HepG2 (cell line): ENCODE results near the gene SRC. TPM values are rescaled to one million over a fixed set of nuclear protein-coding genes. Genes with fewer than 3 reads are reported as not detected.

Source experiments
- ATAC-seq: fragments of 200-7000 bp; cut with Tn5 transposase; 3 replicates; pipeline ENCODE4 v1.9.1; 2020; ENCODE audit warnings: mild to moderate bottlenecking, moderate library complexity
- BruUV-seq: library from RNA; stranded (reverse); fragments of 400-500 nt; replicated peaks from 2 replicates; lab custom pipeline; 2021; lab: Mats Ljungman, UMichigan
- CTCF ChIA-PET: fragments of 300-600 bp; formaldehyde crosslinking; extraction: SDS; loops from one replicate; lab custom pipeline; 2021; ENCODE audit warnings: low total read pairs, inconsistent platforms, low intra/inter-chr PET ratio; lab: Yijun Ruan, JAX
- POLR2A ChIA-PET: fragments of 350-600 bp; sonication (Branson Sonifier 250); formaldehyde crosslinking; loops from one replicate; lab custom pipeline; 2020; ENCODE audit warnings: antibody characterized with exemption, inconsistent platforms; lab: Yijun Ruan, JAX
- DNase-seq: peaks from one replicate; pipeline ENCODE4 v3.0.0-alpha.2; 2015; ENCODE audit warnings: low spot score
- FAIRE-seq: peaks from 3 replicates; lab custom pipeline; 2011; peaks lifted over from hg19 to GRCh38; lab: Jason Lieb, UNC
- H2AFZ ChIP-seq: one replicate; pipeline ENCODE4 v1.6.1; 2011; ENCODE audit warnings: low read length, inconsistent platforms
- H3K27ac ChIP-seq: fragments of 300-600 bp; 3 replicates; pipeline ENCODE4 v1.8.0; 2011; ENCODE audit warnings: mixed run types, mild to moderate bottlenecking, mixed read lengths, low read length, inconsistent platforms; ENCODE audit not compliant: insufficient read depth; ENCODE audit errors: extremely low read length
- H3K27me3 ChIP-seq, 2 experiments: fragments of 200-600 bp in 1 of 2; 2 replicates in 1 of 2; 3 replicates in 1 of 2; pipeline versions ENCODE4 v1.6.0 to v1.8.0; 2011; ENCODE audit warnings: low read length in 2 of 2, mild to moderate bottlenecking in 2 of 2, moderate library complexity in 2 of 2, inconsistent platforms in 1 of 2; ENCODE audit not compliant: insufficient read depth in 2 of 2, control insufficient read depth in 1 of 2
- H3K36me3 ChIP-seq, 2 experiments: fragments of 200-600 bp in 1 of 2; replicated peaks in 1 of 2; 2 replicates in 1 of 2; 3 replicates in 1 of 2; pipeline versions ENCODE4 v1.5.1 to v1.8.0; 2011; ENCODE audit warnings: low read length in 2 of 2, inconsistent platforms in 1 of 2; ENCODE audit not compliant: insufficient read depth in 2 of 2, control insufficient read depth in 1 of 2
- H3K4me1 ChIP-seq: 2 replicates; pipeline ENCODE4 v1.5.1; 2012; ENCODE audit warnings: low read length, inconsistent platforms; ENCODE audit not compliant: insufficient read depth
- H3K4me2 ChIP-seq: 2 replicates; pipeline ENCODE4 v1.6.0; 2011; ENCODE audit warnings: low read depth, low read length, inconsistent platforms
- H3K4me3 ChIP-seq, 3 experiments: fragments of 200-600 bp in 1 of 3; sonication (generic), shearing (Covaris generic) in 1 of 3; replicated peaks in 1 of 3; 2 replicates each; pipeline ENCODE4 v1.5.1; 2011 to 2016; ENCODE audit warnings: low read length in 3 of 3, inconsistent platforms in 2 of 3, low read depth in 2 of 3, mild to moderate bottlenecking in 2 of 3, control low read depth in 1 of 3, mixed read lengths in 1 of 3; ENCODE audit not compliant: insufficient read depth in 1 of 3
- H3K79me2 ChIP-seq: one replicate; pipeline ENCODE4 v1.6.1; 2011; ENCODE audit warnings: low read length, inconsistent platforms; ENCODE audit not compliant: insufficient read depth
- H3K9ac ChIP-seq: 2 replicates; pipeline ENCODE4 v1.6.0; 2011; ENCODE audit warnings: mild to moderate bottlenecking, low read depth, low read length, inconsistent platforms; ENCODE audit not compliant: insufficient read depth
- H3K9me3 ChIP-seq: 2 replicates; pipeline ENCODE4 v1.5.1; 2012; ENCODE audit warnings: mild to moderate bottlenecking, low read length
- H4K20me1 ChIP-seq: 2 replicates; pipeline ENCODE4 v1.6.0; 2011; ENCODE audit warnings: inconsistent platforms, mild to moderate bottlenecking, low read length, moderate library complexity; ENCODE audit not compliant: insufficient read depth
- AGO2 ChIP-seq: fragments of 200-400 bp; formaldehyde crosslinking; optimal IDR thresholded peaks from 2 replicates; pipeline ENCODE3; 2017; ENCODE audit warnings: mild to moderate bottlenecking, low read depth, low read length, moderate library complexity
- ATF3 ChIP-seq: sonication (generic); formaldehyde crosslinking; IDR thresholded peaks from 2 replicates; pipeline ENCODE4 v1.4.0; 2020; ENCODE audit warnings: missing genetic modification reagents
- CERS6 ChIP-seq: sonication (generic); formaldehyde crosslinking; IDR thresholded peaks from 2 replicates; pipeline ENCODE4 v1.5.0; 2020; ENCODE audit warnings: missing genetic modification reagents
- DPF2 ChIP-seq: sonication (generic); formaldehyde crosslinking; IDR thresholded peaks from 2 replicates; pipeline ENCODE4 v1.4.0; 2020; ENCODE audit warnings: mild to moderate bottlenecking, low read depth, missing genetic modification reagents, borderline replicate concordance
- E2F5 ChIP-seq: sonication (generic); formaldehyde crosslinking; conservative IDR thresholded peaks from 2 replicates; pipeline ENCODE4 v1.4.0; 2020; ENCODE audit warnings: missing genetic modification reagents
- HDAC1 ChIP-seq: sonication (generic); formaldehyde crosslinking; IDR thresholded peaks from 2 replicates; pipeline ENCODE4 v1.5.1; 2020; ENCODE audit warnings: mild to moderate bottlenecking, missing genetic modification reagents
- KDM5A ChIP-seq: fragments of 200-600 bp; sonication (generic); IDR thresholded peaks from 2 replicates; pipeline ENCODE4 v1.7.0; 2018; ENCODE audit warnings: antibody characterized with exemption, mild to moderate bottlenecking, low read length, borderline replicate concordance
- KMT2B ChIP-seq: IDR thresholded peaks from 2 replicates; pipeline ENCODE4 v1.6.1; 2016; ENCODE audit warnings: missing genetic modification reagents, missing compliant biosample characterization
- MIER2 ChIP-seq: IDR thresholded peaks from 2 replicates; pipeline ENCODE4 v1.6.1; 2016; ENCODE audit warnings: missing biosample characterization, missing genetic modification reagents
- MYC ChIP-seq: sonication (generic); formaldehyde crosslinking; IDR thresholded peaks from 2 replicates; pipeline ENCODE4 v1.9.0; 2021; ENCODE audit warnings: missing genetic modification reagents, borderline replicate concordance
- PAF1 ChIP-seq: IDR thresholded peaks from 2 replicates; pipeline ENCODE4 v1.6.1; 2016; ENCODE audit warnings: missing genetic modification reagents, missing compliant biosample characterization
- RBM22 ChIP-seq: fragments of 200-400 bp; formaldehyde crosslinking; optimal IDR thresholded peaks from 2 replicates; pipeline ENCODE3; 2017; ENCODE audit warnings: mild to moderate bottlenecking, low read length, moderate library complexity
- SNAPC4 ChIP-seq: sonication (generic); formaldehyde crosslinking; IDR thresholded peaks from 2 replicates; pipeline ENCODE4 v1.4.0; 2020; ENCODE audit warnings: mild to moderate bottlenecking, missing genetic modification reagents
- TARDBP ChIP-seq: sonication (generic); formaldehyde crosslinking; IDR thresholded peaks from 2 replicates; pipeline ENCODE4 v1.8.0; 2022; ENCODE audit warnings: mild to moderate bottlenecking, missing genetic modification reagents
- TGIF2 ChIP-seq: IDR thresholded peaks from 2 replicates; pipeline ENCODE4 v1.6.1; 2016; ENCODE audit warnings: control low read depth, missing compliant biosample characterization
- ZNF138 ChIP-seq: sonication (generic); formaldehyde crosslinking; IDR thresholded peaks from 2 replicates; pipeline ENCODE4 v1.5.0; 2020; ENCODE audit warnings: mild to moderate bottlenecking, low read depth, missing genetic modification reagents
- ZNF510 ChIP-seq: sonication (generic); formaldehyde crosslinking; IDR thresholded peaks from 2 replicates; pipeline ENCODE4 v1.4.0; 2020; ENCODE audit warnings: low read depth, mild to moderate bottlenecking, missing genetic modification reagents
- ZNF83 ChIP-seq: sonication (generic); formaldehyde crosslinking; IDR thresholded peaks from 2 replicates; pipeline ENCODE4 v1.4.0; 2020; ENCODE audit warnings: missing genetic modification reagents, mild to moderate bottlenecking, borderline replicate concordance
- ZNF891 ChIP-seq: sonication (generic); formaldehyde crosslinking; IDR thresholded peaks from 2 replicates; pipeline ENCODE4 v1.5.0; 2020; ENCODE audit warnings: mild to moderate bottlenecking, missing genetic modification reagents
- ZZZ3 ChIP-seq: sonication (generic); formaldehyde crosslinking; IDR thresholded peaks from 2 replicates; pipeline ENCODE4 v1.4.0; 2020; ENCODE audit warnings: missing genetic modification reagents, mild to moderate bottlenecking, borderline replicate concordance
- WGBS: methylation state at CpG from one replicate; pipeline ENCODE4 v1.1.6; 2017; ENCODE audit warnings: low lambda C conversion rate; 5-methylcytosine and 5-hydroxymethylcytosine counted together
- in situ Hi-C: cut with HindIII; loops from 2 replicates; pipeline ENCODE4 v1.10.0; 2017; ENCODE audit warnings: low pct_unique_long_range_greater_than_20kb; ENCODE audit not compliant: extremely low pct_ligation_motif_present
- intact Hi-C: fragments of 100-400 bp; cut with micrococcal nuclease; formaldehyde crosslinking; loops from one replicate; pipeline ENCODE4 v1.10.0; 2022; ENCODE audit not compliant: unreplicated experiment
- polyA plus RNA-seq, 8 experiments: library from polyadenylated mRNA; depleted of rRNA in 3 of 8; stranded (reverse) in 7 of 8; unstranded in 1 of 8; fragments of >200 nt; fragmentation: Illumina TruSeq in 4 of 8; extraction: Trizol in 4 of 8; gene quantifications; 2 replicates each; pipeline versions ENCODE4 v1.2.1 to v1.2.3, GENCODE V29; 2011 to 2016; ENCODE audit warnings: low read depth in 4 of 8, missing spikeins in 1 of 8, mixed read lengths in 1 of 8; ENCODE audit not compliant: insufficient read depth in 1 of 8
- total RNA-seq, 5 experiments: library from RNA; depleted of rRNA; stranded (reverse); fragments of >200 nt; fragmentation: Illumina TruSeq; extraction: Trizol; gene quantifications; 2 replicates each; pipeline ENCODE4 v1.2.3, GENCODE V29; 2016; ENCODE audit warnings: low read depth in 1 of 5

Gene SRC
- total and polyA plus RNA-seq, 2 of the 13 experiments (the other 11 are each of a cell fraction or from before 2014, with no cell fraction given), result 54.7 to 192 TPM

GRCh38 chr20:37388831-37389230, 42.9 kb downstream of the SRC start:
- H3K9me3 ChIP-seq, result no peaks in the 10 kb centered on the region
- FAIRE-seq, result no peak
- ATAC-seq, result no peak
- H3K27ac ChIP-seq, result no peak overlapping the region
- no TSS peak for BruUV-seq
- CTCF ChIA-PET, result no interaction called here
- no peak overlapping the region for H3K4me3 ChIP-seq
- no peaks in the 10 kb centered on the region for H3K79me2 ChIP-seq
- no peaks in the 10 kb centered on the region for H3K27me3 ChIP-seq
- peaks cover 42% of the 10 kb centered on the region for H3K4me1 ChIP-seq
- no peak for DNase-seq
- H3K36me3 ChIP-seq, result peaks cover 42 to 46% of the 10 kb centered on the region in 2 experiments
- in situ Hi-C loops, result loop anchor here (5.0 kb wide), 1 partner anchor 117 kb away; no protein-coding TSS in a partner anchor
- H4K20me1 ChIP-seq, result no peaks in the 10 kb centered on the region
- POLR2A ChIA-PET, result interaction anchor here (1.2 to 1.8 kb wide), 2 partner anchors 44 to 57 kb away, joined by 3 to 8 read pairs; no protein-coding TSS in a partner anchor
- WGBS, result 94% methylated on average over 9 of the region's 9 CpGs
- no peak overlapping the region for H3K9ac ChIP-seq
- intact Hi-C loops, result no loop called here
- no peak overlapping the region for H2AFZ ChIP-seq
- H3K4me2 ChIP-seq, result no peak overlapping the region
- TF ChIP-seq KDM5A (no peak), ZNF83 (no peak), PAF1 (CRISPR knock-in tag) (no peak), DPF2 (no peak), KMT2B (CRISPR knock-in tag) (no peak), RBM22 (peak; percentile 47), MIER2 (CRISPR knock-in tag) (no peak), HDAC1 (no peak), TARDBP (CRISPR knock-in tag) (no peak), ZNF510 (CRISPR knock-in tag) (no peak), ATF3 (CRISPR knock-in tag) (no peak), ZNF138 (no peak), AGO2 (peak; percentile 10), CERS6 (no peak), SNAPC4 (no peak), ZNF891 (CRISPR knock-in tag) (peak; percentile 44; the same call in 1 of the 2 replicates), MYC (CRISPR knock-in tag) (no peak), E2F5 (CRISPR knock-in tag) (no peak), ZZZ3 (CRISPR knock-in tag) (no peak), TGIF2 (CRISPR knock-in tag) (no peak)
